Measurements from ENCODE around the gene ATP11A. TPM values are rescaled to one million over a fixed set of nuclear protein-coding genes. Genes with fewer than 3 reads are reported as not detected.

ATP11A gene
- total RNA-seq, 2 experiments from 2014 or later: 28.8 to 30.2 TPM

DNA sequence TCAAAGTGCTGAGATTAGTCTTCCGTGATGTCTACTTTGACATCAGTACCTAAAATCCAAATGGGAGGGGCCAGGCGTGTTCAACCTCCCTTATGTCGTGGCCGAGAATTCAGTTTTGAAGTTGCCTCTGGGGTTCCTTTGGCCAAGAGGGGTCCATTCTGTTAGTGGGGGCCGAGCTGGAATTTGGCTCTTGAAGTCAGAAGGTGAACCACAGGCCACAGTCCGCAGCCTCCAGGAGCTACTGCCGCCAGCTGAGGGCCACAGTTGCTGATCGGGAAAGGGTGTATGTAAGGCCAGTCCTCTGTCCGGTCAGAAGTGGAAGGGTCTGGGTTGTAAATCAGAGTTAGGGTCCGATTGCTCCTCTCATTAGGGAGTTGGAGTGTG, 31.0 kb downstream of the ATP11A start:
- Mint-ChIP-seq H3K4me3 (no peak overlapping the region), H3K9me3 (no peaks in the 10 kb centered on the region), H3K4me1 (ENCODE audit: low read depth) (peaks cover 26% of the 10 kb centered on the region), H3K36me3 (ENCODE audit: low read depth) (no peaks in the 10 kb centered on the region), H3K27me3 (no peaks in the 10 kb centered on the region), H3K27ac (no peak overlapping the region)
- DNase-seq (no peak), ATAC-seq (no peak)
- ChIA-PET CTCF (no interaction called here), POLR2A (no interaction called here)
- intact Hi-C loops (cut with micrococcal nuclease): no loop called here
- TF ChIP-seq, protein P1, sequence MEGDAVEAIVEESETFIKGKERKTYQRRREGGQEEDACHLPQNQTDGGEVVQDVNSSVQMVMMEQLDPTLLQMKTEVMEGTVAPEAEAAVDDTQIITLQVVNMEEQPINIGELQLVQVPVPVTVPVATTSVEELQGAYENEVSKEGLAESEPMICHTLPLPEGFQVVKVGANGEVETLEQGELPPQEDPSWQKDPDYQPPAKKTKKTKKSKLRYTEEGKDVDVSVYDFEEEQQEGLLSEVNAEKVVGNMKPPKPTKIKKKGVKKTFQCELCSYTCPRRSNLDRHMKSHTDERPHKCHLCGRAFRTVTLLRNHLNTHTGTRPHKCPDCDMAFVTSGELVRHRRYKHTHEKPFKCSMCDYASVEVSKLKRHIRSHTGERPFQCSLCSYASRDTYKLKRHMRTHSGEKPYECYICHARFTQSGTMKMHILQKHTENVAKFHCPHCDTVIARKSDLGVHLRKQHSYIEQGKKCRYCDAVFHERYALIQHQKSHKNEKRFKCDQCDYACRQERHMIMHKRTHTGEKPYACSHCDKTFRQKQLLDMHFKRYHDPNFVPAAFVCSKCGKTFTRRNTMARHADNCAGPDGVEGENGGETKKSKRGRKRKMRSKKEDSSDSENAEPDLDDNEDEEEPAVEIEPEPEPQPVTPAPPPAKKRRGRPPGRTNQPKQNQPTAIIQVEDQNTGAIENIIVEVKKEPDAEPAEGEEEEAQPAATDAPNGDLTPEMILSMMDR (IDR thresholded peaks at IDR 0.05): no peak

DNA sequence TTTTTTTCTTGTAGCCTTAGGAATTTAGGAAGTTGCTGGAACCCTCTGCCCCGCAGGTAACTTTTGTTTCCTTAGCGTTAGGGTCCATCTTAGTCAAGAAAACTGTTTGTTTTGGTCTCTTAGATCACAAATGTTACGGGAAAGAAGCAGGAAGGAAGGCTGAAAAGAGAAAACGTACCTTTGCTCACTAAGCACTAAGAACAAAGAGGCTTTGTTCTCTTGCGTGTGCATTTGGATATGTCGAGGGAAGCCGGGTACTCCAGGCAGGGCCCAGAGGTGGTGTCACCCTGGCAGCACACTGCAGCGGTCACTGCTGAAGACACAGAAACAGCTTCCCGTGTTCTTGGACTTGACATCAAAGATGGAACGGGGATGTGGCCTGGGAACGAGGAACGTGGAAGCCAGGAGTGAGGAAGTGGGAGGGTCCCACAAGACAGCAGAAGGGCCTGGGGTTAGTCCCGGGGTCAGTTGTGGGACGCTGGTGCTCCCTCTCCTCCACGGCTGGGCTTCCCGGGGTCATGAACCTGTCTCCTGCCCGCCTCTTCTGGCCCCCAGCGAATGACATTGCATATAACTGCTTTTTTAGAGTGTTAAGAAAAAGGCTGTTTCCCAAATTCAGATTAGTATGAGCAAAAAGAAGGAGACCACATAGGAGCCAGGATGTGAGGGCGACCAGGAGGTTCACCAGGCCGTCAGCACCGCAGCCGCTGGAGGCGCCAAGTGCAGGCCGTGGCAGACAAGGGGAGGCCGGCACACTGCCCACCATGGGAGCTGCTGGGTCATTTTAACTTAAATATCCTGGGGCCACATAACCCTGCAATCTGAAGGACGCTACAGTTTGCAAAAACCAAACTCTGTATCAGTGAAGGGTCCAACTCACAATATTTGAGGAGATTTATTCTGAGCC, 31.6 kb downstream of the ATP11A start:
- ChIA-PET POLR2A (no interaction called here), CTCF (no interaction called here)
- ATAC-seq (no peak), DNase-seq (no peak)
- no peaks in the 10 kb centered on the region for H3K36me3 Mint-ChIP-seq (ENCODE audit: low read depth)
- no peaks in the 10 kb centered on the region for H3K9me3 Mint-ChIP-seq
- H3K4me1 Mint-ChIP-seq (ENCODE audit: low read depth): peaks cover 30% of the 10 kb centered on the region
- H3K27me3 Mint-ChIP-seq: no peaks in the 10 kb centered on the region
- intact Hi-C loops (cut with micrococcal nuclease): no loop called here
- H3K4me3 Mint-ChIP-seq: no peak overlapping the region
- TF ChIP-seq, protein P1 (IDR thresholded peaks at IDR 0.05): no peak
- H3K27ac Mint-ChIP-seq: no peak overlapping the region

DNA sequence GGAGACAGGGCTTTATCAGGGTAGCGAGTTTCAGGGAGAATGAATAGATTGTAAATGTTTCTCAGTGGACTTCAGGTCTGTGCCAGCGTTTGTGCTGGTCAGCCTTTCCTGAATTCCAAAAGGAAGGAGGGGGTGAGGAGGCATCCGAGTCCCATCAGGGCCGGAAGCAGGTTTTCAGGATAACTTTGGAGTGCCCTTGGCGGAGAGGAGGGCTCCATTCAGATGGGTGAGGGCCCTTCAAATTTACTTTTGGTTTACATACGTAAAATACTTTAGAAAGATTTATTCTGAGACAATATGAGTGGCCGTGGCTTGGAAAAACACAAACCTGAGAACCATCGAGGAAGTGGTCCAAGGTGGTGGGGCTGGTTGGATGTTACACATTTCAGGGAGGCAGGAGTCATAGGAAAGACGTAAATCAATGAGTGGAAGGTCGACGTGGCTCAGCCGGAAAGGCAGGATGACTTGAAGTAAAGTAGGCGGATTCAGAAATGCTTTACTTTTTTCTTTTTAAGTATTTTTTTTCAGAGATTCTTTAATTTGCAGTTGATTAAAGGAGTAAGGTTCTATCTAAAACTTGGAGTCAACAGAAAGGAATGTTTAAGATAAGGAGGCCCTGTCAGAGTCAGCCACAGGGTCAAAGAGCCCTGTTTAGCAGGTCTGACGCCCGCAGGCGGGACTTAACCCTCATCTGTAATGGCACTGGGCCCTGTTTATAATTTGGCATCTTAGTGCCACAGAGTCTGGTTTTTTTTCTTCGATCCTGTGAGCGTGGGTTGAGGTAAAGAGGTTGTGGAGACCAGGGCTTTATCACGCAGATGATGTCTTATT, 32.8 kb downstream of the ATP11A start:
- Mint-ChIP-seq H3K4me3 (no peak overlapping the region), H3K36me3 (ENCODE audit: low read depth) (no peaks in the 10 kb centered on the region), H3K27me3 (no peaks in the 10 kb centered on the region), H3K4me1 (ENCODE audit: low read depth) (peaks cover 30% of the 10 kb centered on the region), H3K27ac (peak overlapping the region; percentile 23), H3K9me3 (no peaks in the 10 kb centered on the region)
- DNase-seq (peak; percentile 8), ATAC-seq (no peak)
- TF ChIP-seq, protein P1 (IDR thresholded peaks at IDR 0.05): no peak
- ChIA-PET POLR2A (no interaction called here), CTCF (no interaction called here)
- intact Hi-C loops (cut with micrococcal nuclease): no loop called here

DNA sequence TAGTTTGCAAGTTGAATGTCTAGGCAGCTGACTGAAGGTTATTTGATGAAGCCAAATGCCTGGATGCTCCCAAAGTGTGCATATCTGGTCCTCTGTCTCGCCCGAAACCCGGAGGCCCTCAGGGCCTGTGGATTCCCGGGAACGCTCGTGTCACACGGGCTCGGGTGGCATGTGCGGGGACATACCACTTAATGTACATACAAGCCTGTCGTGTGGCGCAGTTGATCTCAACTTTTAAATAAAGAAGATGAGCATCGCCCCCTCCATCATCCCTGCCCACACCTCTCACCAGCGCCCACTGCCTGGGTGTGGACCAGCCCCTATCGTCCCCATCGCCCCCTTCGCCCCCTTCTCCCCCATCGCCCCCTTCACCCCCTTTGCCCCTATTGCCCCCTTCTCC, 33.9 kb downstream of the ATP11A start:
- ChIA-PET POLR2A (no interaction called here), CTCF (interaction anchor here (1.3 kb wide), 1 partner anchor 10 kb away, joined by 4 read pairs; no protein-coding TSS in a partner anchor)
- ATAC-seq (no peak), DNase-seq (no peak)
- TF ChIP-seq, protein P1 (IDR thresholded peaks at IDR 0.05): no peak
- Mint-ChIP-seq H3K4me1 (ENCODE audit: low read depth) (peaks cover 30% of the 10 kb centered on the region), H3K36me3 (ENCODE audit: low read depth) (no peaks in the 10 kb centered on the region), H3K27ac (no peak overlapping the region), H3K9me3 (no peaks in the 10 kb centered on the region), H3K4me3 (no peak overlapping the region), H3K27me3 (no peaks in the 10 kb centered on the region)
- intact Hi-C loops (cut with micrococcal nuclease): no loop called here
